Hindlimb muscle (tissue), 1 donor: ENCODE measurements around the gene PEX7. TPM values are rescaled to one million over a fixed set of nuclear protein-coding genes. Genes with fewer than 3 reads are reported as not detected.
"Not testable (repeated sequence)": the region's sequence is repeated elsewhere in the genome, so short reads cannot be mapped to it uniquely, and the experiment has no call there.

ENCODE experiments used
- DNase-seq: peaks from one replicate; pipeline ENCODE4 v3.0.0-alpha.2; 2013
- polyA plus RNA-seq: library from polyadenylated mRNA; unstranded; fragments of 120-200 nt; gene quantifications from one replicate; pipeline ENCODE4 v1.2.1, GENCODE V29; 2013; ENCODE audit not compliant: insufficient read length

Gene PEX7, protein sequence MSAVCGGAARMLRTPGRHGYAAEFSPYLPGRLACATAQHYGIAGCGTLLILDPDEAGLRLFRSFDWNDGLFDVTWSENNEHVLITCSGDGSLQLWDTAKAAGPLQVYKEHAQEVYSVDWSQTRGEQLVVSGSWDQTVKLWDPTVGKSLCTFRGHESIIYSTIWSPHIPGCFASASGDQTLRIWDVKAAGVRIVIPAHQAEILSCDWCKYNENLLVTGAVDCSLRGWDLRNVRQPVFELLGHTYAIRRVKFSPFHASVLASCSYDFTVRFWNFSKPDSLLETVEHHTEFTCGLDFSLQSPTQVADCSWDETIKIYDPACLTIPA
- polyA plus RNA-seq, result 6.5 TPM

DNA sequence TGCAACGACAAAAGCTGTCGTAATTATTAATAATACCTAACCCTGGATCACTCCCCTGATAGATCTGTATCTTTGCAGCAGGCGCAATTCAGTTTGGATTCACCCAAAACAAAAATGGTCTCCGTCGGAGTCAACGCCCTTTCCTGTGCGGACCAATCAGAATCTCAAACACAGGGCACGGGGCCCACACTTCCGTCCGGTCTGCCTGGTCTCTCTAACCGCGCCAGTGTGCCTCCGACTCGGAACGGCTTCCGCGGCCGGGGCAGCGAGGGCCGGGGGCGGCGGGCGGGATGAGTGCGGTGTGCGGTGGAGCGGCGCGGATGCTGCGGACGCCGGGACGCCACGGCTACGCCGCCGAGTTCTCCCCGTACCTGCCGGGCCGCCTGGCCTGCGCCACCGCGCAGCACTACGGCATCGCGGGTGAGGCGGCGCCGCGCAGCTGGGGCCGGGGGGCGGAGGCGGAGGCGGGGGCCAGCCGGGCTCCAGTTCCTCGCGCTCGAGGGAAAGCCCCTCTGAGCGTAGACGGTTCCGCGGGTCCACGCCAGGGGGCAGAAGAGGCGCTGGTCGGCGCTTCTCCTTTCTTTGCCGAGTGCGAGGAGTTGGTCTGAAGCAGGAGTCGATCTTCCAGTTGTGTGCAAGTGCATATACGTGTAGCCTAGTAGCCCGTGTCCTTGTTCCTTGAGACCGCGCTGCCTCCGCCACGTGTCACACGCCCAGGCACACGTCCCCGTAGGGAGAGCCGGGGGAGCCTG, at the start of gene PEX7:
Gene PEX7, plus strand, starts transcription at position 217 of the 752 bp plus-strand sequence. Its CDS starts 74 bp downstream, at position 291.
- DNase-seq, result peak; percentile 94

DNA sequence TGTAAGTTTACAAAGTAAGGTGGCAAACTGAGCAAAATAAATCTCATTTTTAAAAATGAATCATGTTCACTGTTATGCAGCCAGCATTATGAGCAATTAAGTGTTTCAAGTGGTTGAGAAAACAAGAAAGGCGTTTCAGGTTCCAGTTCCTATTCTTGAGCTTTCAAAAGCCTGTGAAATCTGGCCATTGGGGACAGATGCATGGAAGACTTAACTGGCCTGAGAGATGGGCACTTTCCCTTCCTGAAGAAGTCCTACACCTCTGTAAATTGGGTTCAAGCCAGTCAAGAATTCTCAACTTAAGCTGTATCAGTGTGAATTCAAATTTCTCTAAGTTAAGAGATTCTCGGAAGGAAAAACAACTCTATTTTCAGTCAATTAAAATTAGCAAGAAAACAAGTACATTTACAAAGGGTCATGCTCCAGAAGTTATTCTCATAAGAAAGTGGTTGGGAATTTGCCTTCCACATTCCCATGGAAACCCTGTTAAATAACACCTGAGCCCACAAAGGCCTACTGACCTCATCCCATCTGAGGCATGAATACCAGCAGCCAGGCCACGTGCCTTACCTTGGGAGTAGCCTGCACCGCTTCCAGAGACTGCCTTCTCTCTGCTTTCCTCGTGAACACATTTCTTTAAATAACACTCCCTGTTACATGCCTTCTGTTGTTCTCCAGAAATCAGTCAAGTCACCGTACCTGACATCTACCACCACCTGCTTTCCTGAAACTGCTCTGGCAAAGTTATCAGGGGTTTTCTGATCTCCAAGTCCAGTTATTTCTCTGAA, 49.5 kb upstream of the PEX7 start:
- DNase-seq, result no peak

DNA sequence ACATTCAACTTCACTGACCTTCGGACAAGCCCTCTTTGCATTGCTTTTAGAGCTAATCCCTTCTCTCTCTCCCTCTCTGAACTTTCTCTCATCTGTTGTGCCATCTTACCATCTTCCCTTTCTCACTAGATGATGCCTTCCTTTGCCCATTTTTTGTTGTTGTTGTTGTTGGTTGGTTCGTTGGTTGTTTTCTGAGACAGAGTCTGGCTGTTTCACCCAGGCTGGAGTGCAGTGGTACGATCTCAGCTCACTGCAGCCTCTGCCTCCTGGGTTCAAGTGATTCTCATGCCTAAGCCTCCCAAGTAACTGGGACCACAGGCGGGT, 49.0 kb upstream of the PEX7 start:
- no peak for DNase-seq

DNA sequence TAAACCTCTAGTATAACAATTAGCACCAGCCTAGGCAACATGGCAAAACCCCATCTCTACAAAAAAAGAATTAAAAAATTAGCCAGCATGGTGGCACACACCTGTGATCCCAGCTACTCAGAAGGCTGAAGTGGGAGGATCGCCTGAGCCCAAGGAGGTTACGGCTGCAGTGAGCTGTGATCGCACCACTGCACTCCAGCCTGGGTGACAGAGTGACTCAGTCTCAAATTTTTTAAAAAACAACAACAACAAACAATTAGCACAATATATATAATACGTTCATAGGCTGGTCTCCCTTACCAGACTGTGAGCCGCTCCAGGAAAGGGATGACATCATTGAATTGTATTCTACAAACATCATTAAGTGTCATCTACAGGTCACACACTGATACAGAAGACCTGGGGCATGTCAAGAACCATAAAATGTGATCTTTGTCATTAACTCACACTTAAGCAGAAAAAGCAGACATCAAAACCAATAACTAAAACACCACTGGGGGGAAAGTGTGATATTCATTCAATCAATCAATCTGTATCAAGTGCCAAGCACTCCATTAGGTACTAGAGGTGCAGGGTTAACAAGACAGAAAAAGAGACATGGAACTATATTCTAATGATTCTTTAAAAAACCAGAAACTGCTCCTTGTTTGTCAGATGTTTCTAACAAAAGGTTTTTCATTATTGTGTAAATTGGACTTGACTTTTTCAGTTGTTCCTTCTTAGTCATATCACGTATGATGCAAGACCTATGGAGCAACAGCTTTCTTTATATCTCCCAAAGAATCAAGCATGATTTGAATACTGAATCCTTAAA, 48.0 kb upstream of the PEX7 start:
- DNase-seq, result no peak

DNA sequence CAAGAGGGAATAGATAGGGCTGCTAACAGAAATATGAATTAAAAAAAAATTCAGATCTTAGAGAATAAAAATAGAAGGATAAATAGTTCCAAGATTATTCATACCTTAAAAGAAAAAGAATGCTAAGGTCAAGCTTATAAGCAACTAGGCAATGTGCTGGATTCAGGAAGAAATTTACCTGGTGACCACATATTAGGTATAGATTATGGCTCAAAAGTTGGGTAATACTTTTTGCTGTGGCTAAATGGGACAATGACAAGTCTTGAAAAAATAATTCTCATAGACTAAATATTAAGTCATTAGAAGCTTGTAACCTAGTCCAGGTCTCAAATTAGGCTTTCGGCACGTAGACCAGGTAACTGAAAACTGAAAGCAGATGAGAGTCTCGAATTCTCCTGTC, 47.3 kb upstream of the PEX7 start:
- DNase-seq, result no peak

DNA sequence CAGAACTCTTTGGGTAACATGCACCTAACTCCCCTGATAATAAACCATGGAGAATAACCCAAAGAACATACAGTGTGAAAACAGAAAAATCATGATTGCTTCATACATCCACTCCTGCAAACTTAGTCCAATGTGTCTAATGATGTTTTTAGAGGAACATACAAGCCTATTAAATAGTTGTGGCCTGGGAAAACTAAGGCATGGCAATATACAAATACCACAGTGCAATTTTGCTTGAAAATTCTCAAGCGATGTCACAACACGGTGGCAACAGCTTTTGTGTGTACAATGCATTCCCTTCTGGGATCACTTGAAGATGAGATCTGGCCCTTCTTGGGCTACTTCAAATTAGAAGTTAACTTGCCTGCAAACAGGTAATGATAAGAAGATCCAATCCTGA, 46.8 kb upstream of the PEX7 start:
- no peak for DNase-seq

DNA sequence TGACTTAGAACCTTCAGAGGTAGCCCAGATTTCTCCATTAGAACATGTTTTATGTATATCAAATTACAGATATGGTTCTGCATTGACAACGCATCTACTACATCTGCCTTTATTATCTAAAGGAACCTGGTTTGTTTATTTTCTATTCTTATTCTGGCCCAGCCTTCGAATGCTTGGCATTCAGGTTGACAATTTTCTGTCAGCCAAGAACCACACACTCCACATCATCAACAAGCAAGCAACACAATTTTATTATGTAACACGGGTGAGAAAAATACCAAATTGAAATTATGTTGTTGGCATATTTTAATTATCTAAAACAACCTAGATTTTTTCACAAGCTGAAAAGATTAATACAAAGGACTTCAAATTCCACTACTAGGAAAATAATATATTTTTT, 44.7 kb upstream of the PEX7 start:
- DNase-seq, result no peak

DNA sequence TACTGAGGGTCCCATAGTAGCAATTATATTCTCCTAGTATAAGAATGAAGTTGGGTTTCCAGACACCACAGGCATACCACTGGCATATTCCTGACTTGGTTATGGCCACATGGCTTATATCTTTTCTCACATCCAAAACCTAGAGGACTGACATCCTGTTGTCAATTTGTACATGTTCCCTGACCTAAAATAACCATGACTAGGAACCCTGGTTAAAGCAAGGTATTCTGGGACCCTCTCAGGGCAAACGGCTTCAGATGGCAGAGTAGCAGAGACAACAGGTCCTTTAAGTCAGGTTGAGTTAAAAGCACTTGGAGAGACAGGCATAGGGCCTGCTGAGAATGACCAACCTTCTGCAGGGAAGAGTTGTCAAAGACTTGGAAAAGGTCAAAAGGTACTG, 42.7 kb upstream of the PEX7 start:
- DNase-seq, result no peak

DNA sequence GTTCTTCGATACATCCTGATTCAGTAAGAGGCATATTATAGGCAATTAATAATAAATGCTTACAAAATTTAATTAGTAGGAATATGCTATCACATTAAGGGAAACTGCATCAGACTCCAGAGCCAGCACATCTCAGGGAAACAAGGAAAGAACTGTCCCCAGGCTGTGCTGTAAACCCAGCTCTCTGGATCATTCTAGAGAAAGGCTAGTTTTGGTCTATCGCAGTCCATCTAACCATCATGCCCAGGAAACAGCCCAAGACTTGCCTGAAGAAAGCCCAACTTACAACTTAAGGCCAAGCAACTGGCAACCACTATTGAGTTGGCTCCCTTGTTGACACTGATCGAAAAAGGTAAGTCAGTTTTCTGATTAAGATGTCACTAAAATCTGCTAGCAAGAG, 41.4 kb upstream of the PEX7 start:
- no peak for DNase-seq

DNA sequence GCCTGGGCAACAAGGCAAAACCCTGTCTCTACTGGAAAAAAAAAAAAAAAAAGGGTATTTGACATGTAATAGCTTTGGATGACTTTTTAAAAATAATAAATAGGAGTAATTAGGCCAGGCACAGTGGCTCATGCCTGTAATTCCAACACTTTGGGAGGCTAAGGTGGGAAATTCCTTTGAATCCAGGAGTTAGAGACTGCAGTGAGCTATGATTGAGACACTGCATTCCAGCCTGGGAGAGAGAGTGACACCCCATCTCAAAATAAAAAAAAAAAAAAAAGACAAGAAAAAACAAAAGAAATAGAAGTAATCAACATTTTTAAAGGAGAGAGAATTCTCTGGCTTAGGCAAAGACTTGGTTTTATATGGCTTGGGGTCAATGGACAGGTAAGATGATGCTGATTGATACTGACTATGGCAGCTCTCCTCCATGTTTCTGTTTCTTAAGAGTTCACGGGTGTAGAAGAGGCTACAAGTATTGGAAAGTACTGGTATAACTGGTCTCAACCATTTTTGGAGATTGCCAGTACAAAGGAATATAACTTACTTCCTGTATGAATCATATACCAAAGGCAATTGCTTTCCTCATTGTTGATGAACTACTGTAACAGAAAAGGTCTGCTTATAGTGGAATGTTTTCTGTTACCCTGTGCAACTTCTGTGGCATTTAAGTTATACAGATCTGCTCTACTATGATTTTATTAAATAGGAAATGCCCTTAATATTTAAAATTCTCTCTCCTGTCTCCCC, 40.2 kb upstream of the PEX7 start:
- no peak for DNase-seq

DNA sequence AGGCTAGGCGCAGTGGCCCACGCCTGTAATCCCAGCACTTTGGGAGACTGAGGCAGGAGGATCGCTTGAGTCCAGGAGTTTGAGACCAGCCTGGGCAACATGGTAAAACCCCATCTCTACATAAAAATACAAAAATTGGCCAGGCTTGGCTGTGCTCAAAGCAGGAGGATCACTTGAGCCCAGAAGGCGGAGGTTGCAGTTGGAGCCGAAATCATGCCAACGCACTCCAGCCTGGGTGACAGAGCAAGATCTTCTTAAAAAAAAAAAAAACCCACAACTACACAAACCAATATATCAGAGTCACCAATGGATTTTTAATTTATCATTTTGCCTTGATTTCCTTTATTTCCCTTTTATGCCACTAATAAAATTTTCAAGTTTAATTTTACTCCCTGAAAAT, 39.4 kb upstream of the PEX7 start:
- DNase-seq, result no peak

DNA sequence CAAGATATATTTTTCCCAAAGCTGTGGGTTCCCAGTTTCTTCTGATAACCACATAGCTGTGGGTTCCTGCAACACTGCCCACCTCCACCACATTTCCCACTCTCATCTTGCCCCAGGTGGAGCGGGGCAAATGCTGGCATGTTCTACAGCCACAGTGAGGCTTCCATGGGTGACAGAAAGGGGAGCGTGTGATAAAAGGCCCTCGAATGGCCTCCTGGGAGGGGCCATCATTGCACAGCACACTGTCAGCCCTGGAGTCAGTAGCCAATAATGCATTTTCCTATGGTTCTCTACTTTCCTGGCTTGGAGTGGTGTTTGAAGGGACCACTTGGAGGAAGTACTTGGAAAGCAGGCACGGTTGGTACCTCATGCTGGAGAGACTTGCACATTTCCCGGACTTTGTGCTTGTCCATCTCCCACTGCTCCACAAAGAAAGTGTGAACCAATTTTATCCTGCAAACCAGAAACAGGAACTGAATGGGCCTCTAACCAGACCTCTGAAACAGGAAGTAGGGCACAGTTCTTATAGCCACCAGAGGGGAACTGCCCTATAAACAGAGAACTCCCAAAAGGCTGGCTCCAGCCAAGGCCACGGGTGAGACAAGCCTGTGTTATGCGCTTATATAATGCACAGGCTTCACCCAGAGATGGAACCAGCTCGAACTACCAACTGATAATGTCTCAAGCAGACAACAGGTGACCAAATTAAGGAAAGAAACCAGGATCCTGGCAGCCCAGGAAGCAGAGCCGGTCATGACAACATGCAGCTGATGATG, 38.7 kb upstream of the PEX7 start:
- DNase-seq, result no peak

DNA sequence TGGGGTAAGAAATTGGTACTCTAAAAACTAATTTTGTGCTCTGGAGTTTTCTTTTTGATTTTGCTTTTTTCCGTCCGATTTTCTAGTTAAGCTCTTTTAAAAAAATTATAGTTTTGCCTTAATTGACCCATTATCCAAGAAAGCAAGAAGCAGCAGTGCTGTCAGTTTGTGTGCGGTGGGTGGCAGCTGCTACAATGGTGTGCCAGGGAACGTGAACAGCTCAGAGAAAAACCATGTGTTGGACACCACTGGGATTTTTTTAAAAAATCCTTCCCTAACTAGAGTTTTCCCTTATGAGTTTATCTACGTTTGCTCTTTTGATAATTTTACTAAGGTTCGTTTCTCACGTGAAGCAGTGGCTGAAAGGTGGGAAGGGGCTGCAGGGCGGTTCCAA, 38.1 kb upstream of the PEX7 start:
- no peak for DNase-seq

DNA sequence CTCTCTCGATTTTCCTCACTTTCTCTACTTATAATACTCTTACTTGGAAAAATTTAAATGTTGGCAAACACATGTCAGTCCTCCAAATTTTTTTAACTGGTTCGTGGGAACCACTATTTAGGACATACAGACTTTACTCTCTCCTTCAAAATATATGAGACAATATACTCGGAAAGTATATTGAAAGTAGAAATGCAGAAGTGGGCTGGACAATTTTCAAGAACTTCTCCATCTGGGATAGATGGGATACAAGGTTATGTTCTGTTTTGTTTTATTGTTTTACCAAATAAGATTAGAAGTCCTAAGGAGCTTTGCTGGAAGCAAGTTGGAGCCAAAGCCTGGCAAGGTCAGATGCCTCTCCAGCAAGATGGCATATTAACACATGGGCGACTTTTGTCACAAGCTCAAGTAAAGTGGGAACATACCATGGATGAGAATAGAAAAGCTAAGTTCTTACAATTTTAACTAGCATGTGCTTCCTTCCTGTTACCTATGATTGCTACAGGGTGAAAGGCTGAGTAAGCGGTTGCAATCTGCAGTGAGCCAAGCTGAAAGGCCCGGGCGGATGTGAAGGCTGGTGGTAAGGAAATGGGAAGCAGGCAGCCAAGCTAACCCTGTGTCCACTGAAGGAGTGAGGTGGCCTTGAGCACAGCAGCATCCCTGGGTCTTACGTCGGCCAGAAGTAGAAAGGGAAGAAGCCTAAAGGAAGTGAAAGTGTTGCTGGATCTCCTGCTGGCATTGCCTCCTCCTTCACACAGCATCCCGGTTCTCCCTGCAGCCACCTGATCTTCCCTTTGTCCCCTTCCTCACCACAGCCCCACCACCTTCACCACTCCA, 37.3 kb upstream of the PEX7 start:
- no peak for DNase-seq

DNA sequence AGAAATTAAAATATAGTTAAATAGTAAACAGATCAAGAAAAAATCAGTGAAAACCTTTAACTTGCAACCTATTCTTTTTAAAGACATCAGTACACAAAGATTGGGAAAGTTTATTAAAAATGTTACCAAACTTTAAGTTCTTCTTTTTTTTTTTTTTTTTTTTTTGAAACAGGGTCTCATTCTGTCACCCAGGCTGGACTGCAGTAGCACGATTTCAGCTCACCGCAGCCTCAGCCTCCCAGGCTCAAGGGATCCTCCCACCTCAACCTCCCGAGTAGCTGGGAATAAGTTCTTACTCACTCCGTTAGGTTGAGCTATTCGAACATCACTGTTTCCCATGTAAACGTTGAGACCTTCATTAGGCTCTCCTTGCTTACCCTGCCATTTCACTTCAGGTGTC, 35.7 kb upstream of the PEX7 start:
- DNase-seq, result no peak

DNA sequence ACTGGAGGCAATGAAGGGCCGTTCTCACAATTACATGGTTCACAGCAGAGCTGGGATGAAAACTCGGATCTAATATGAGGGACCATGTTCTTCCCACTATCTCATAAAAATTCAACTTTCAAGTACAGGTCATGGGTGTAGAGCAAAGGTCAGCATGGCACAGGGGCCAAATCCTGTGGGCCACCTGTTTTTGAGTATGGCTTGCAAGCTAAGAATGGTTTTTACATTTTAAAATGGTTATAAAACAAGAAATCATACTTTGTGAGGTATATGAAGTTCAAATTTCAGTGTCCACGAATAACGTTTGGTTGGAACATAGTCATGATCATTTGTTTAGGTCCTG, 34.7 kb upstream of the PEX7 start:
- DNase-seq, result no peak

DNA sequence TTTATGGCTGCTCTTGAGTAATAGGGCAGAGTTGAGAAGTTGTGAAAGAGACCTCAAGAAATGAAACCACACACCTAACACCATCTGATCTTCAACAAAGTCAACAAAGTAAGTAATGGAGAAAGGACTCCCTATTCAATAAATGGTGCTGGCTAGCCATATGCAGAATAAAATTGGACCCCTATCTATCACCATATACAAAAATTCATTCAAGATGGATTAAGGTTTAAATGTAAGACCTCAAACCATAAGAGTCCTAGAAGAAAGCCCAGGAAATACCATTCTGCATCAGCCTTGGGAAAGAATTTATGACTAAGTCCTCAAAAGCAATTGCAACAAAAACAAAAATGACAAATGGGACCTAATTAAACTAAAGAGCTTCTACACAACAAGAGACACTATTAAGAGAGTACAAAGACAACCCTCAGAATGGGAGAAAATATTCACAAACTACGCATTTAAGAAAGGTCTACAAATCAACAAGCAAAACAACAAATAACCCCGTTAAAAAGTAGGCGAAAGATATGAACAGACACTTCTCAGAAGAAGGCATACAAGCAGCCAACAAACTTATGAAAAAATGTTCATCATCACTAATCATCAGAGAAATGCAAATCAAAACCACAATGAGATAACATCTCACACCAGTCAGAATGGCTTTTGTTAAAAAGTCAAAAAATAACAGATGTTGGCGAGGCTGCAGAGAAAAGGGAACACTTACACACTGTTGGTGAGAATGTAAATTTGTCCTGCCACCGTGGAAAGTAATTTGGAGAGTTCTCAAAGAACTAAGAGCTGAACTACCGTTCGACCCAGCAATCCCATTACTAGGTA, 34.1 kb upstream of the PEX7 start:
- no peak for DNase-seq

DNA sequence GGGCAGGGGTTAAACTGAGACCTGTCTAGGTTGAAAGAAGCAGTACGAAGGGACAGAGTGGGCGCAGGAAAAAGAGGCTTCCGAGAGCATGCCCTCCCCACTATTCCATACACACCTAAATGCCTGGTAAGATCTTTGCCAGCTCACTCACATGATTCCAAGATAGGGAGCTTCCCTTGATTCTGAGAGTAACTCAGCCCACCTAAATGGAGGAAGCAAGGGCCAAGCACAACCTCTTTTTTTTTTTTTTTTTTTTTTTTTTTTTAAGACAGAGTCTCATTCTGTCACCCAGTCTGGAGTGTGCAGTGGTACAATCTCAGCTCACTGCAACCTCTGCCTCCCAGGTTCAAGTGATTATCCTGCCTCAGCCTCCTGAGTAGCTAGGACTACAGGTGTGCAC, 33.0 kb upstream of the PEX7 start:
- not testable (repeated sequence) for DNase-seq
